C1 segment of cervical spinal cord (tissue), 14 donors: ENCODE data around the gene HHATL.

Source experiments
- DNase-seq, 14 donors: peaks; one replicate each; lab custom pipeline; 2025; lab: John Stamatoyannopoulos, UW

Gene HHATL

GRCh38 chr3:42699511-42699971 is 3.1 kb downstream of the HHATL start:
- DNase-seq, result no peak

- DNase-seq, result no peak
Measured at GRCh38 chr3:42698911-42699230, 3.7 kb downstream of the HHATL start.

- no peak for DNase-seq
Measured at GRCh38 chr3:42698216-42698910, 4.2 kb downstream of the HHATL start.

- DNase-seq, result no peak
Measured at GRCh38 chr3:42697289-42698051, 5.1 kb downstream of the HHATL start.

- DNase-seq, result no peak
Measured at GRCh38 chr3:42696356-42697288, 6.0 kb downstream of the HHATL start.

GRCh38 chr3:42694366-42694765 is 8.2 kb downstream of the HHATL start:
- DNase-seq, result no peak

- no peak for DNase-seq
Measured at GRCh38 chr3:42693530-42693930, 9.1 kb downstream of the HHATL start.

- DNase-seq, result no peak
Measured at GRCh38 chr3:42692667-42693529, 9.7 kb downstream of the HHATL start.

GRCh38 chr3:42691816-42692666 is 10.6 kb downstream of the HHATL start:
- DNase-seq, result no peak

- DNase-seq, result no peak
Measured at GRCh38 chr3:42690766-42691680, 11.6 kb downstream of the HHATL start.

- DNase-seq, result no peak
Measured at GRCh38 chr3:42690191-42690590, 12.4 kb downstream of the HHATL start.

- no peak for DNase-seq
Measured at GRCh38 chr3:42689421-42690014, 13.1 kb downstream of the HHATL start.

GRCh38 chr3:42688487-42689420 is 13.8 kb downstream of the HHATL start:
- no peak for DNase-seq

GRCh38 chr3:42688016-42688415 is 14.6 kb downstream of the HHATL start:
- DNase-seq, result no peak

- DNase-seq, result no peak
Measured at GRCh38 chr3:42686832-42687650, 15.6 kb downstream of the HHATL start.

- no peak for DNase-seq
Measured at GRCh38 chr3:42685891-42686820, 16.4 kb downstream of the HHATL start.
